GM19240 (cell line): Measurements from ENCODE around the gene SPRY4.
"Not testable (repeated sequence)": the region's sequence is repeated elsewhere in the genome, so short reads cannot be mapped to it uniquely, and the experiment has no call there.

ENCODE experiments used
- DNase-seq: peaks from one replicate; pipeline ENCODE4 v3.0.0; 2011; ENCODE audit warnings: low spot score; ENCODE audit not compliant: insufficient read length

The SPRY4 gene, protein sequence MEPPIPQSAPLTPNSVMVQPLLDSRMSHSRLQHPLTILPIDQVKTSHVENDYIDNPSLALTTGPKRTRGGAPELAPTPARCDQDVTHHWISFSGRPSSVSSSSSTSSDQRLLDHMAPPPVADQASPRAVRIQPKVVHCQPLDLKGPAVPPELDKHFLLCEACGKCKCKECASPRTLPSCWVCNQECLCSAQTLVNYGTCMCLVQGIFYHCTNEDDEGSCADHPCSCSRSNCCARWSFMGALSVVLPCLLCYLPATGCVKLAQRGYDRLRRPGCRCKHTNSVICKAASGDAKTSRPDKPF

DNA sequence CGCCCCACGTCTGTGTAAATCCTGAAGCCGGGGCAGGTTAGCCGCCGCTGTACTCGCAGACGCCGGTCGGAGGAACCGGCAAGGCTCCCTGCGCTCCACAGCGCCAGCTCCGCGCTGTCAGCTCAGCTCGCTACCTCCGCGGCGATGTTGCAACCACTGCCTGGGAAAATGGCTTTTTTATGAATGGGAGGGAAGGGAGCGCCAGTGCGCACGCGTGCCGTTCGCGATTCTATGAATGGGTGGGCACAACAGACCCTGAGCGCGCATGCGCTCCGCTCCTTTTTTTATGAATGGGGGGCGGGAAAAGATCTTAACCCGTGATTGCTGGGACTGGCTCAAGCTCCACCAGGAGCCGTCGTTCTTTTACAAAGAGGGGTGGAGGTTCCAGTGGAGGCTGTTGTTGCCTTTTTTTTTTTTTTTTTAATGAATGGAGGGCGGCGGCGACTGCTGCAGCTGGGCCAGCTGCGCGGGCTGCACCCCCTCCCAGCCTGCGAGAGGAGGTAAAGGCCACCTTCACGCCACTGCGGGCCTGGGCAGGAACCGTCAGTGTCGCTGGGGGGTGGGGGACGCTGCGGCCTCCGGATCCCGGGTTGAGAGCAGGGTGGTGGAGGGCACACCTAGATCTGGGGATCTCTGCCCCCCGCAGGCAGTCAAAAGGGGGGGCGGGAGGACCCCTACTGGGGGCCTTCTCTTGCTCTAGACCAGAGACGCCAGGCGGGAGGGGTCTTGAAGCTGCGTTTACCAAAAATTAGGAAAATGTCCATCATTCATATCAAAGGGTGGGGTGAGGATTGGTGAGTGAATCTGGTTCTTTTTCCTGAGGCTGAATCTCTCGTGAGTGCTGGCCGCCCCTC is at the start of gene SPRY4:
Gene SPRY4, minus strand, starts transcription at position 151 of the 854 bp plus-strand sequence. CDS start 9,913 bp downstream, outside the sequence.
- peak; percentile 45 for DNase-seq

- DNase-seq: no peak
Measured at GRCh38 chr5:142368529-142368928, 43.7 kb upstream of the SPRY4 start.

- no peak for DNase-seq
Measured at GRCh38 chr5:142366007-142366406, 41.2 kb upstream of the SPRY4 start.

DNA sequence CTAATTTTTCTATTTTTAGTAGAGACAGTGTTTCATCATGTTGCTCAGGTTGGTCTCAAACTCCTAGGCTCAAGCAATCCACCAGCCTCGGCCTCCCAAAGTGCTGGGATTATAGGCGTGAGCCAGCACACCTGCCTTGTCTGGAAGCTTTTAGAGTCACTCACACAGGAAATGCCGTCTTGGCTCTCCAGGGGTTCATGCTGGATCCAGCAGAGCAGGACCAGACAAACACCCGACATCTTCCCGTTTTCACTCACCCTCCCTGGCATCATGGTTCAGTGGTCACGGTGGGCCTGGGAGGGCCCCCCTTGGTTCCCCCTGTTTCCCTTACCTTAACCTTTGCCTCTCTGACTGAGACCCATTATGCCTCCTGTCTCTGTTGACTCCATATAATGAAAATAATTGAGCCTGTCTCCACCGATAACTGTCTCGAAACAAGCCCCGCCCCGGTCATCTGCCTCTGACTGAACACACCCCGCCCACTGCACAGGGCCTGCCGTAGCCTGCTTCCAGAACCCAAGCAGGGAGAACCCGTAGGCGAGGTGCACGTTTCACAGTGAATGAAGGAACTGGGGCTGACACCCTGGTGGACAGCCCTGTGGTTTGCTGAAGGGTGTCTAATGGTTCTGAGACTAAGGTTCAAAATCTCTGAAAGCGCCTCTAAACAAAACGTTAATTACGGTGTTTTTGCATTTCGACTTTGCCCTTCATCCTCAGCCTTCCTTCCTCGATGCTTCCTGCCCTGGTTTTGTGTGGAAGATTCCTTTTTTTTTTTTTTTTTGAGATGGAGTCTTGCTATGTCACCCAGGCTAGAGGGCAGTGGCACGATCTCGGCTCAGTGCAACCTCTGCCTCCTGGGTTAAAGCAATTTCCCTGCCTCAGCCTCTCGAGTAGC is 39.7 kb upstream of the SPRY4 start:
- no peak for DNase-seq

GRCh38 chr5:142363619-142363963 is 38.8 kb upstream of the SPRY4 start:
- DNase-seq: no peak

- DNase-seq: not testable (repeated sequence)
Measured at GRCh38 chr5:142362193-142362592, 37.4 kb upstream of the SPRY4 start.

DNA sequence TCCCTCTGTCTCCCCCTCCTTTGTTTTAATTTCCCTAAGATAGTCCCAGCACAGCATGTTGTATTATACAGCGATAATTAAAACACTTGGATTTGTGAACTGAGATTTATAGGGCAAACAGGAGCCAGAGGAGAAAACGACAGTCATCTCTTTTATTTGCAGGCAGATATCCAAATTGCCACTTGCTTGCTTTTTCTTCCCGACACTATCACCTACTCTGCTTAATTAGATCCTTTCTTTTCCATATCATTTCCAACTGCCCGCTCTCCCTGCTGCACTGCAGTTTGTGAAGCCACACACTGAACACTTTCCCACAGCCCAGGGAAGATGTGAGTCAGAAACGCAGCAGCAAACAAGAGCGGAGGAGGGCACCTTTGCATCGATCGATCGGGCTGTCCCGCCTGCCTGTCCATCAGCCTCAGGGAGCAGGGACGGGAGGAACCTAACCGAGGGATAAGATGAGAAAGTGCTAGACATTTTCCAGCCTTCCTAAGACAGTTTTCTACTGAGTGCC is 35.8 kb upstream of the SPRY4 start:
- no peak for DNase-seq

- DNase-seq: no peak
Measured at GRCh38 chr5:142360051-142360498, 35.3 kb upstream of the SPRY4 start.

- DNase-seq: no peak
Measured at GRCh38 chr5:142358648-142359047, 33.8 kb upstream of the SPRY4 start.

GRCh38 chr5:142358121-142358520 is 33.3 kb upstream of the SPRY4 start:
- DNase-seq: no peak

GRCh38 chr5:142357469-142358090 is 32.8 kb upstream of the SPRY4 start:
- DNase-seq: no peak

DNA sequence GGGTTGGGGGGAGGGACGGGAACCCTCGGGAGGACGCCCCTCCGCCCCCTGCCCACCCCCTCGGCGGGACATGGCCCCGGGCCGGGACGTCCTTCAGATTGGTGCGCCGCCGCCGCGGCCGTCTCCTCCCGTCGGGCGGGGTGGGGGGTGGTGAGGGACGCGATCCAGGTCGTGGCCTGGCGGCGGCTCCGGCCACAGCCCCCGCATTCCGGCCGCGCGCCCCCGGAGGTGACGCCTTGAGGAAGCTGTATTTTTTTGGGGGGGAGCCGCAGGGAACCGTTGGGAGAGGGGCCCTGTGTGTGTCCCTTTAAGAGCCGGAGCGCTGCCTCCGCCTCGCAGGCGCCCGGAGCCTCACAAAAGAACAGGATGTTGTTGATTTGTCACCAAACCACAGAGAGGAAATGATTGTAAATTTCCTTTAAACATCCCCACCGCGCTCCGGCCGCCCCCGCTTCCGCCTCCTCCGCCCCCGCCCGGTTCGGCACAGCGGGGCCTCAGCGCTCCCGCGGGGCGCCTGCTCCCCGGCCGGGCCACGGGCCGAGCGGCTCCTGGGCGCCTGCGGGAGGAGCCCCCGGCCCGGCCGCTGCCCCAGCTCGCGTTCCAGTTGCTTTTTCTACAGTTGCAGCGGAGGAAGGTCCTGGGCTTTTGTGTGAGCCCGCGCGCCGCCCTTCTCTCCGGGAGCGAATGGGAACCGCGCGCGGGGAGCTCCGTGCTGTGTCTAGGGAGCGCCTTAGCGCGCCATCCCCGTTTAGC is 32.1 kb upstream of the SPRY4 start:
- peak; percentile 71 for DNase-seq

DNA sequence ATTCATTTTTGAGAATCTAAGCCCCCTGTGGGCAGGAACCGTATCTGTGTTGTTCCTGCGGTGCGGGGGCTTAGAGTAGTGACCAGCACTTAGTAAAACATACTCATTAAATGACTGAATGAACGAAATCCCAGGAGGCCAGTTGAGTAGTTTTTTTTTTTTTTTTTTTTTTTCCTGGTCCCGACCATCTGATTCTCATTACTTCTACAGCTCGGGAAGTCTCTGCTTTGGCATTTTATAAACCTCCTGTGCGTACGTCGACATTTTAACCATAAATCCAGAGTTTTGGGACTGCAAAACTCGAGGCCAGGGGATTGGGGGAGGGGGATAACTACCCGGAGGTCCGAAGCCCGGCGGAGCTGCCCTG is 31.5 kb upstream of the SPRY4 start:
- DNase-seq: no peak

- DNase-seq: no peak
Measured at GRCh38 chr5:142353071-142353472, 28.3 kb upstream of the SPRY4 start.

DNA sequence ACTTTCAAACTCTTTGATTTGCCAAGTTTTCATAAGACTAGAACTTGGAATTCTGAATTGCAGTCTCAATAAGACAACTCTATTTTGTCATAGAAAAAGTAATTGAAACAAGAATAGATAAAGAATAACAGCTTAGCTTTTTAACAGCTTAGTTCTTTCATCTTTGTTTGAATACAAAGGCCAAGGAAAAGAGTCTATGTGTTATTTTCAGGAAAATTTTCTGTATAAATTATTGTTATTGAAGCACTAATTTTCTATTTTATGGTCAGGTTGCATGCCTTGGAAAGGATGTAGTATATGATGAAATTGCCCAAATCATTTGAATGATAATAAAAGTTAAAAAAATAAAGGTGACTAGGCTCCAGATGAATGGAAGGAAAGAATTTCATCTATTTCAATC is 25.2 kb upstream of the SPRY4 start:
- no peak for DNase-seq

DNA sequence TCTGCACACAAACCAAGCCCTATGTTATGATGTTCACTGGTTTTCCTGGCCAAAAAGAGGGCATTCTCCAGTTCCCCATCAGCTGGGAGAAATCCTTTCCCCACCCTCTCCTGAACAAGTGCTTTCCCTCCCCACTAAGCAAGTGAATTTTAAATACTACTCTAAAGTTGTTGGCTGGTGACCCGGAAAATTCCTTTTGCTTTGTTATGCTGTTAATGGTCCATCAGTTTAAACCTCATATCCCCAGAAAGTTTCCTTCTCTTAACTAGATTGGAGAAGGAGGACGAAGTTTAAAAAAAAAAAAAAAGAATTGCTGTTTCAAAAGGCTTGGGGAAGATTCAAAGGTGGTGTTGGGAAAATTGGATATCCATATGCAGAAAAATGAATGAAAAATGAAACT is 21.9 kb upstream of the SPRY4 start:
- no peak for DNase-seq

GRCh38 chr5:142344915-142345314 is 20.1 kb upstream of the SPRY4 start:
- not testable (repeated sequence) for DNase-seq

- DNase-seq: no peak
Measured at GRCh38 chr5:142343531-142343930, 18.7 kb upstream of the SPRY4 start.

GRCh38 chr5:142342128-142342981 is 17.5 kb upstream of the SPRY4 start:
- no peak for DNase-seq
